ENCODE results near the gene CHCHD6.

- TF ChIP-seq CTCF (IDR thresholded peaks at IDR 0.05; ENCODE audit: extremely low read depth in 1 of 2, insufficient read depth in 1 of 2, low read depth in 1 of 2, low read length in 2 of 2) (no peak), POLR2A (IDR thresholded peaks at IDR 0.05; ENCODE audit: low read depth, low read length) (no peak), MAX (IDR thresholded peaks at IDR 0.05; ENCODE audit: insufficient read depth, insufficient read length) (no peak)
These were observed 49.4 kb downstream of the CHCHD6 start for GRCh38 chr3:126753191-126754160.

All from endothelial cell of umbilical vein (primary cell).